Ishikawa (cell line): ENCODE measurements around the gene ENHO.

Source experiments
- CREB1 ChIP-seq: IDR thresholded peaks from 2 replicates; pipeline ENCODE4 v1.6.1; 2012; ENCODE audit warnings: low read depth
- FOXM1 ChIP-seq: IDR thresholded peaks from 2 replicates; pipeline ENCODE4 v1.6.1; 2012; ENCODE audit warnings: low read depth, borderline replicate concordance
- MAX ChIP-seq: IDR thresholded peaks from 2 replicates; pipeline ENCODE4 v1.6.1; 2012
- REST ChIP-seq: IDR thresholded peaks from 2 replicates; pipeline ENCODE4 v1.6.1; 2012; ENCODE audit warnings: low read depth, mild to moderate bottlenecking
- TAF1 ChIP-seq: IDR thresholded peaks from 2 replicates; pipeline ENCODE4 v1.6.1; 2012; ENCODE audit warnings: low read depth, mild to moderate bottlenecking
- YY1 ChIP-seq: IDR thresholded peaks from 2 replicates; pipeline ENCODE4 v1.6.1; 2012; ENCODE audit warnings: low read depth
- ZBTB7A ChIP-seq: IDR thresholded peaks from 2 replicates; pipeline ENCODE4 v1.6.1; 2012; ENCODE audit warnings: low read depth

- TF ChIP-seq REST: no peak
- TF ChIP-seq ZBTB7A: no peak
- no peak for TF ChIP-seq TAF1
- no peak for TF ChIP-seq YY1
- no peak for TF ChIP-seq MAX
- TF ChIP-seq FOXM1: no peak
- TF ChIP-seq CREB1: no peak
Observed at GRCh38 chr9:34564617-34565016, 41.8 kb upstream of the ENHO start.
